ENCODE data around the gene SYT17. TPM values are rescaled to one million over a fixed set of nuclear protein-coding genes. Genes with fewer than 3 reads are reported as not detected.

SYT17 gene
- total and polyA plus RNA-seq, 10 of the 15 experiments (the other 5 are each of a cell fraction or from before 2014, with no cell fraction given), result 3.7 to 12.3 (median 5.0) TPM

DNA sequence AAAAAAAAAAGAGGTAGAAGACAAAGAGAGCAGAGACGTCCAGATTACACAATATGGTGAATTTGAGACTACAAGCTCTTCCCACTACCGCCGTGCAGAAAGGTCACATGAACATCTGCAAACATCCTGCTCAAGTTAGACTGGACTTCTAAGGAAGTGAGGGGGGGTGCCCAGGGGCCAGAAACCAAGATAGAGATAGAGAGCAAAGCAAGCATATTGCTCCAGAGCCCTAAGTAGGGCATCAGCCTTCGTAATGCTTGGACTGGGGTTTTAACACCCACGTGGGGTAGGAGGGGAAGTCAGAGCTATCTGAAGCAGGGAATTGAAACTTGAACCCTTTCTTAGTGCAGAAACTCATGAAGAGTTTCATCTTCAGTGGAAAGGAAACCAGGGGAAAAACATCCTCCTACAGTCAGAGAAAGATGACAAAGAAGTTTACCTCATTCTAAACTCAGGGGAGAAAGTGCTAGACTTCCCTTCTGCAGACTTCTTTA, 126.2 kb downstream of the SYT17 start (continued):
- TF ChIP-seq, protein P1, sequence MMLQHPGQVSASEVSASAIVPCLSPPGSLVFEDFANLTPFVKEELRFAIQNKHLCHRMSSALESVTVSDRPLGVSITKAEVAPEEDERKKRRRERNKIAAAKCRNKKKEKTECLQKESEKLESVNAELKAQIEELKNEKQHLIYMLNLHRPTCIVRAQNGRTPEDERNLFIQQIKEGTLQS (IDR thresholded peaks at IDR 0.05; ENCODE audit: borderline replicate concordance, extremely low read depth, low read depth, low read length), result no peak
- peak; percentile 23 for TF ChIP-seq RELA (IDR thresholded peaks at IDR 0.05; ENCODE audit: borderline replicate concordance, partially characterized antibody)
- TF ChIP-seq CREM (IDR thresholded peaks at IDR 0.05; ENCODE audit: low read depth), result peak; percentile 63
- TF ChIP-seq NFIC (IDR thresholded peaks at IDR 0.05; ENCODE audit: low read depth, low read length), result peak; percentile 88
- no peak for TF ChIP-seq NFXL1 (IDR thresholded peaks at IDR 0.05; ENCODE audit: borderline replicate concordance)
- TF ChIP-seq DPF2 (IDR thresholded peaks at IDR 0.05), result peak; percentile 69; the same call in 1 of the 2 replicates
- TF ChIP-seq SPI1 (IDR thresholded peaks at IDR 0.05; ENCODE audit: borderline replicate concordance, insufficient read depth, low read depth, low read length), result peak; percentile 90
- peak; percentile 39 for TF ChIP-seq KLF5 (IDR thresholded peaks at IDR 0.05; ENCODE audit: partially characterized antibody)
- TF ChIP-seq, protein P2, sequence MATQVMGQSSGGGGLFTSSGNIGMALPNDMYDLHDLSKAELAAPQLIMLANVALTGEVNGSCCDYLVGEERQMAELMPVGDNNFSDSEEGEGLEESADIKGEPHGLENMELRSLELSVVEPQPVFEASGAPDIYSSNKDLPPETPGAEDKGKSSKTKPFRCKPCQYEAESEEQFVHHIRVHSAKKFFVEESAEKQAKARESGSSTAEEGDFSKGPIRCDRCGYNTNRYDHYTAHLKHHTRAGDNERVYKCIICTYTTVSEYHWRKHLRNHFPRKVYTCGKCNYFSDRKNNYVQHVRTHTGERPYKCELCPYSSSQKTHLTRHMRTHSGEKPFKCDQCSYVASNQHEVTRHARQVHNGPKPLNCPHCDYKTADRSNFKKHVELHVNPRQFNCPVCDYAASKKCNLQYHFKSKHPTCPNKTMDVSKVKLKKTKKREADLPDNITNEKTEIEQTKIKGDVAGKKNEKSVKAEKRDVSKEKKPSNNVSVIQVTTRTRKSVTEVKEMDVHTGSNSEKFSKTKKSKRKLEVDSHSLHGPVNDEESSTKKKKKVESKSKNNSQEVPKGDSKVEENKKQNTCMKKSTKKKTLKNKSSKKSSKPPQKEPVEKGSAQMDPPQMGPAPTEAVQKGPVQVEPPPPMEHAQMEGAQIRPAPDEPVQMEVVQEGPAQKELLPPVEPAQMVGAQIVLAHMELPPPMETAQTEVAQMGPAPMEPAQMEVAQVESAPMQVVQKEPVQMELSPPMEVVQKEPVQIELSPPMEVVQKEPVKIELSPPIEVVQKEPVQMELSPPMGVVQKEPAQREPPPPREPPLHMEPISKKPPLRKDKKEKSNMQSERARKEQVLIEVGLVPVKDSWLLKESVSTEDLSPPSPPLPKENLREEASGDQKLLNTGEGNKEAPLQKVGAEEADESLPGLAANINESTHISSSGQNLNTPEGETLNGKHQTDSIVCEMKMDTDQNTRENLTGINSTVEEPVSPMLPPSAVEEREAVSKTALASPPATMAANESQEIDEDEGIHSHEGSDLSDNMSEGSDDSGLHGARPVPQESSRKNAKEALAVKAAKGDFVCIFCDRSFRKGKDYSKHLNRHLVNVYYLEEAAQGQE (IDR thresholded peaks at IDR 0.05; ENCODE audit: low read depth, low read length), result no peak
- peak; percentile 20; the same call in 1 of the 2 replicates for TF ChIP-seq TBL1XR1 (IDR thresholded peaks at IDR 0.05; ENCODE audit: low read depth, low read length)
- TF ChIP-seq, protein P3, sequence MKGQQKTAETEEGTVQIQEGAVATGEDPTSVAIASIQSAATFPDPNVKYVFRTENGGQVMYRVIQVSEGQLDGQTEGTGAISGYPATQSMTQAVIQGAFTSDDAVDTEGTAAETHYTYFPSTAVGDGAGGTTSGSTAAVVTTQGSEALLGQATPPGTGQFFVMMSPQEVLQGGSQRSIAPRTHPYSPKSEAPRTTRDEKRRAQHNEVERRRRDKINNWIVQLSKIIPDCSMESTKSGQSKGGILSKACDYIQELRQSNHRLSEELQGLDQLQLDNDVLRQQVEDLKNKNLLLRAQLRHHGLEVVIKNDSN (IDR thresholded peaks at IDR 0.05; ENCODE audit: borderline replicate concordance, extremely low read length, insufficient read depth, low read depth, low read length), result peak; percentile 7
- no peak for TF ChIP-seq KAT2A (conservative IDR thresholded peaks at IDR 0.05; ENCODE audit: control insufficient read depth, low read depth, low read length)
- TF ChIP-seq NR2C2 (IDR thresholded peaks at IDR 0.05; ENCODE audit: borderline replicate concordance, control insufficient read depth, insufficient read length, low read depth), result no peak
- TF ChIP-seq JUNB (IDR thresholded peaks at IDR 0.05), result peak; percentile 76
- TF ChIP-seq, protein P4, sequence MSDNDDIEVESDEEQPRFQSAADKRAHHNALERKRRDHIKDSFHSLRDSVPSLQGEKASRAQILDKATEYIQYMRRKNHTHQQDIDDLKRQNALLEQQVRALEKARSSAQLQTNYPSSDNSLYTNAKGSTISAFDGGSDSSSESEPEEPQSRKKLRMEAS (IDR thresholded peaks at IDR 0.05; ENCODE audit: low read depth, low read length), result 0 out of 2 replicates have a peak, but pooled peaks have one; percentile 20
- peak; percentile 26 to 37; a peak in 2 of 4 replicates for TF ChIP-seq EP300 (IDR thresholded peaks at IDR 0.05; ENCODE audit: borderline replicate concordance in 1 of 2, control insufficient read depth in 1 of 2, low read depth in 2 of 2, low read length in 2 of 2)
- TF ChIP-seq, protein P5, sequence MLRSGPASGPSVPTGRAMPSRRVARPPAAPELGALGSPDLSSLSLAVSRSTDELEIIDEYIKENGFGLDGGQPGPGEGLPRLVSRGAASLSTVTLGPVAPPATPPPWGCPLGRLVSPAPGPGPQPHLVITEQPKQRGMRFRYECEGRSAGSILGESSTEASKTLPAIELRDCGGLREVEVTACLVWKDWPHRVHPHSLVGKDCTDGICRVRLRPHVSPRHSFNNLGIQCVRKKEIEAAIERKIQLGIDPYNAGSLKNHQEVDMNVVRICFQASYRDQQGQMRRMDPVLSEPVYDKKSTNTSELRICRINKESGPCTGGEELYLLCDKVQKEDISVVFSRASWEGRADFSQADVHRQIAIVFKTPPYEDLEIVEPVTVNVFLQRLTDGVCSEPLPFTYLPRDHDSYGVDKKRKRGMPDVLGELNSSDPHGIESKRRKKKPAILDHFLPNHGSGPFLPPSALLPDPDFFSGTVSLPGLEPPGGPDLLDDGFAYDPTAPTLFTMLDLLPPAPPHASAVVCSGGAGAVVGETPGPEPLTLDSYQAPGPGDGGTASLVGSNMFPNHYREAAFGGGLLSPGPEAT (IDR thresholded peaks at IDR 0.05; ENCODE audit: low read depth), result peak; percentile 87
- no peak for TF ChIP-seq BRCA1 (IDR thresholded peaks at IDR 0.05; ENCODE audit: low read depth, low read length)
- TF ChIP-seq SMAD1 (IDR thresholded peaks at IDR 0.05; ENCODE audit: low read depth, partially characterized antibody), result no peak
- TF ChIP-seq IKZF1 (conservative IDR thresholded peaks at IDR 0.05), result peak; percentile 88
- TF ChIP-seq STAT3 (IDR thresholded peaks at IDR 0.05; ENCODE audit: low read depth, low read length), result no peak
- TF ChIP-seq NBN (IDR thresholded peaks at IDR 0.05), result peak; percentile 83; the same call in 1 of the 2 replicates
- no peak for TF ChIP-seq RB1 (IDR thresholded peaks at IDR 0.05; ENCODE audit: borderline replicate concordance)
- 0 out of 2 replicates have a peak, but pooled peaks have one; percentile 29 for TF ChIP-seq CHD2 (IDR thresholded peaks at IDR 0.05; ENCODE audit: borderline replicate concordance, low read depth, low read length)
- TF ChIP-seq IRF4 (IDR thresholded peaks at IDR 0.05; ENCODE audit: low read depth, low read length), result 0 out of 2 replicates have a peak, but pooled peaks have one; percentile 45

Data from GM12878 (cell line).